GM18505 (cell line): Measurements from ENCODE around the gene RIMBP2.
"Not testable (repeated sequence)": the region's sequence is repeated elsewhere in the genome, so short reads cannot be mapped to it uniquely, and the experiment has no call there.

Source experiments
- ATAC-seq: cut with Tn5 transposase; IDR thresholded peaks from one replicate; pipeline ENCODE4 v1.9.1; 2021; ENCODE audit not compliant: unreplicated experiment
- POLR2A ChIP-seq: IDR thresholded peaks from 4 replicates; pipeline ENCODE4 v1.6.1; 2011; ENCODE audit warnings: borderline replicate concordance; ENCODE audit not compliant: insufficient read depth, insufficient read length; ENCODE audit errors: extremely low read depth

The RIMBP2 gene, protein sequence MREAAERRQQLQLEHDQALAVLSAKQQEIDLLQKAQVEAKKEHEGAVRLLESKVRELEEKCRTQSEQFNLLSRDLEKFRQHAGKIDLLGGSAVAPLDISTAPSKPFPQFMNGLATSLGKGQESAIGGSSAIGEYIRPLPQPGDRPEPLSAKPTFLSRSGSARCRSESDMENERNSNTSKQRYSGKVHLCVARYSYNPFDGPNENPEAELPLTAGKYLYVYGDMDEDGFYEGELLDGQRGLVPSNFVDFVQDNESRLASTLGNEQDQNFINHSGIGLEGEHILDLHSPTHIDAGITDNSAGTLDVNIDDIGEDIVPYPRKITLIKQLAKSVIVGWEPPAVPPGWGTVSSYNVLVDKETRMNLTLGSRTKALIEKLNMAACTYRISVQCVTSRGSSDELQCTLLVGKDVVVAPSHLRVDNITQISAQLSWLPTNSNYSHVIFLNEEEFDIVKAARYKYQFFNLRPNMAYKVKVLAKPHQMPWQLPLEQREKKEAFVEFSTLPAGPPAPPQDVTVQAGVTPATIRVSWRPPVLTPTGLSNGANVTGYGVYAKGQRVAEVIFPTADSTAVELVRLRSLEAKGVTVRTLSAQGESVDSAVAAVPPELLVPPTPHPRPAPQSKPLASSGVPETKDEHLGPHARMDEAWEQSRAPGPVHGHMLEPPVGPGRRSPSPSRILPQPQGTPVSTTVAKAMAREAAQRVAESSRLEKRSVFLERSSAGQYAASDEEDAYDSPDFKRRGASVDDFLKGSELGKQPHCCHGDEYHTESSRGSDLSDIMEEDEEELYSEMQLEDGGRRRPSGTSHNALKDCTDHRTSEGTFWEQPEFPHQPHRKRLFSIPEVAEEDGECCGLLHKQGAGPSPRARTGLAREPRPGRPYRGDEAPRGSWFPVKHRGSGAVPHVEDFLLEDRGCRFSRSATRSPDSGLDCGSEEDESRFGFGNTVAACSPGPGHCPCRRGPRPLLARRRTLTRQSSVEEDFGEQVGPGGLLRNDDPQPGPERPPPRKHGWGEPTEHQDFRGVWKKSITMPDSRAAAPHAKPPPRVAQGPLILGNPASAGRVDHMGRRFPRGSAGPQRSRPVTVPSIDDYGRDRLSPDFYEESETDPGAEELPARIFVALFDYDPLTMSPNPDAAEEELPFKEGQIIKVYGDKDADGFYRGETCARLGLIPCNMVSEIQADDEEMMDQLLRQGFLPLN (N-terminal part only)

DNA sequence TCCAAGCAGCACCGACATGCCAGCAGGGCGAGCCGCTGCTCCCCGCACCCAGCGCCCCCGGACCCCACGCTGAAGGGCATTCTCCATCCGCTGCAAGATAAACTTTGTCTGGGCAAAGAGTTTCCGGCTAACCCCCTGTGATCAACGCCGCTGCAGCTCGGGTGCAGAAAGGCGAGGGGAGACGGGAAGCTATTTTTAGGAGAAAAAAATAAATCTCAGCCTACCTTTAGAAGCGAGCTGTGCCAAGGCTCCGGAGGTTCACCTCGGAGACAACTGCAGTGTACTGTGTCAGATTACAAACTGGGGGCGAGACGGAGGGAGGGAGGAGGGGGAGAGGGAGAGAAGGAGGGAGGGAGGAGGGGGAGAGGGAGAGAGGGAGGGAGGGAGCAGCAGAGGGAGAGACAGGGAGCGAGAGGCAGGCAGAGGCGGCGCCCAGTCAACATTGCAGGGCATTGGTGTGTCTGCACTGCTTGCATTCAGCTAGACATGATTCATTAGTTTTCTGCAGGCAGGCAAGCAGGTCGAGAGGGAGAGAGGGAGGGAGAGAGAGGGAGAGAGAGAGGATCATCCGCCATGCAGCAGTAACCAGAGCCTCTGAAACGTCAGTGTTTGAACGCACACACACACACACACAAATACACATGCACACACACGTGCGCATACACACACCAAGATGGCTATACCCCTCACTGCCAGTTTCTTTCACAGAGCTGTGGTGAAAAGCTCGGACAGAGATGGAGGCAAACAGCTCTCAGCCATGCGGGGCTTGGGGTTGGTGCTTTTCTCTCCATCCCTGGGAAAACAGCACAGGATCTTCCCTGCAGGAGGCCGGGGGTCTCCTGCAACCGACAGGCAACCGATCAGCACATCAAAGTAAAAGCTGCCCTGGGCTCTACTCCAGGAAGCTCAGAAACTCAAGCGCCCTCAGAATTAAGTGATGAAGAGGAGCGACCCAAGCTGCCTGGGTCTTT is at the start of gene RIMBP2:
RIMBP2 (minus strand) TSS at position 302 of the 971 bp plus-strand sequence. CDS start 237,286 bp downstream, outside the sequence.
- ATAC-seq: no peak
- no peak for TF ChIP-seq POLR2A

DNA sequence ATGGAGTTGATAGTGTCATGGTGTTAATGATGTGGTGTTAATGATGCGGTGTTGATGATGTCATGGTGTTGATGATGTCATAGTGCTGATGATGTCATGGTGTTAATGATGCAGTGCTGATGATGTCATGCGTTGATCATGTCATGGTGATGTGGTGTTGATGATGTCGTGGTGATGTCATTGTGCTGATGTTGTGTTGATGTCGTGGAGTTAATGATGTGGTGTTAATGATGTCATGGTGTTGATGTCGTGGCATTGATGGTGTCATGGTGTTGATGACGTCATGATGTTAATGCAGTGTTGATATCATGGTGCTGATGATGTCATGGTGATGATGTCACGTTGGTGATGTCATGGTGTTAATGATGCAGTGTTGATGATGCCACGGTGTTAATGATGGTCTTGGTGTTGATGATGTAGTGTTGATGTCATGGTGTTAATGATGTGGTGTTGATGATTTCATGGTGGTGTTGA is 49.1 kb upstream of the RIMBP2 start:
- TF ChIP-seq POLR2A: no peak
- ATAC-seq: no peak

DNA sequence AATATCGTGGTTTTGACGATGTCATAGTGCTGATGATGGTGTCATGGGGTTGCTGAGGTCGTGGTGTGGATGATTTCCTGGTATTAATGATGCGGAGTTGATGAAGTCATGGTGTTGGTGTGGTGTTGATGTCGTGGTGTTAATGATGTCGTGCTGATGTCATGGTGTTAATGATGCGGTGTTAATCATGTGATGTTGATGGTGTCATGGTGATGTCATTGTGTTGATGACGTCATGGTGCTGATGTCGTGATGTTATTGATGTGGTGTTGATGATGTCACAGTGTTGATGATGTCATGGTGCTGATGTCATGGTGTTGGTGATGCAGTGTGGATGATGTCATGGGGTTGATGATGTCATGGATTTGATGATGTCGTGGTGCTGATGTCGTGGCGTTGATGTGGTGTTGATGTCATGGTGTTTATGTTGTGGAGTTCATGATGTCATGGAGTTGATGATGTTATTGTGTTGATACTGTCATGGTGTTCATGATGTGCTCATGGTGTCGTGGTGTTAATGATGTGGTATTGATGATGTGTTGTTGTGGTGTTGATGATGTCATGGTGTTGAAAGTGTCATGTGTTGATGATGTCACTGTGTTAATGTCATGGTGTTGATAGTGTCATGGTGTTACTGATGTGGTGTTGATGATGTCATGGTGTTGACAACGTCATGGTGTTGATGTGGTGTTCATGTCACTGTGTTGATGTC is 48.5 kb upstream of the RIMBP2 start:
- no peak for ATAC-seq
- no peak for TF ChIP-seq POLR2A

DNA sequence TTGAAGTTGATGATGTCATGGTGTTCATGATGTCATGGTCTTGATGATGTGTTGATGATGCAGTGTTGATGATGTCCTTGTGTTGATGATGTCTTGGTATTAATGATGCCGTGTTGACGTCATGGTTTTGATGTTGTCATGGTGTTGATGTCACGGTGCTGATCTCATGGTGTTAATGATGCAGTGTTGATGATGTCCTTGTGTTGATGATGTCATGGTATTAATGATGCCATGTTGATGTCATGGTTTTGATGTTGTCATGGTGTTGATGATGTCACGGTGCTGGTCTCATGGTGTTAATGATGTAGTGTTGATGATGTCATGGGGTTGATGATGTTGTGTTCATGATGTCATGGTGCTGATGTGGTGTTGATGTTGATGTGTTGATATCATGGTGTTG is 48.0 kb upstream of the RIMBP2 start:
- no peak for TF ChIP-seq POLR2A
- ATAC-seq: no peak

DNA sequence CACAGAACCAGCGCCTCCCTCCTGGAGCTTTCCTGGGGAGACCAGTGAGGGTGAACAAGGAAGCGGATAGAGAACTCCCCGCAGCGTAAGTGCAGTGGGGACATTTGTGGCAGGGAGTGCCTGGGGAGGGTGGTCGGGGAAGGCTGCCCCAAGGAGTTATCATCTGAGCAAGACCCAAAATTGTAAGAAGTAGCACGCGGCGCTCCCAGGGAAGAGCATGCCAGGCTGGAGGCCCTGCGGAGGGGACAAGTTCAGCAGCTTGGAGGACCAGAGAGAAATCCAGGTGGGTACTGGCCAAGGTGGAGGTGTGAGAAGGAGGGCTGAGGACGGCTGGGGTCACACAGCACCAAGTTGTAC is 46.2 kb upstream of the RIMBP2 start:
- TF ChIP-seq POLR2A: no peak
- ATAC-seq: no peak

DNA sequence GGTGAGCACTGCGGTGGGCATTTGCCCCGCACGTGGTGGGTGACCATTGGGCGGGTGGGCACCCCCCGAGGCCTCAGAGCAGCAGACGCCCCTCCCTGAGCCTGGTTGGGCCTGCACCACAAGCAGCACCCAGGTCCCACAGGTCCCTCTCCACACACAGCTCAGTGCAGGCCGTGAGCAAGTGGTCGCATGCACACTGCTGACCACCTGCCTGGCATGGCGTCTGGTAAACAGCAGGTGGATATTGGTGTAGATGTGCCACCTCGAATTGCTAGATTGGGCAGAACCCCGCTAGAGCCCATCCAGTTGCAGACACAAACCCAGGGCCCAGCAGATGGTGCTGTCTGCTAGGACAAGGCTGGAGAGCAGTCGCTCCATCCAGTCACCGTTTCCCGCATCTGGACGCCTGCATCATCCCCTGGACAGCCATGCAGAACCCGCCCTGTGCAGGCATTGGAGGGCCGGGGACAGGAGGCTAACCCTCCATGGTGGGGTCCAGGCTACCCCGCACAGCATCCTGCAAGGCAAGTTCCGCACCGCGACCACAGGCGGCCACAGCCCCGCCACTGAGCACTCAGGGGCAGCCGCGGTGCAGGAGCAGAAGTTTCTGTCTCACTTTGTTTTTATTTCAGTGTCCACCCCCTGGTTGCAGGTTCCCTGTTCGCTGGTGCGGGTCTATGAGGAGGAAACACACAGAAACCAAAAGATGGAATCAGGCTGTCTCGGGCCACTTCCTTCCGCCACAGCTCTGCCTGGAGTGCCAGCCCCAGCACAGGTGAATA is 45.6 kb upstream of the RIMBP2 start:
- no peak for TF ChIP-seq POLR2A
- no peak for ATAC-seq

DNA sequence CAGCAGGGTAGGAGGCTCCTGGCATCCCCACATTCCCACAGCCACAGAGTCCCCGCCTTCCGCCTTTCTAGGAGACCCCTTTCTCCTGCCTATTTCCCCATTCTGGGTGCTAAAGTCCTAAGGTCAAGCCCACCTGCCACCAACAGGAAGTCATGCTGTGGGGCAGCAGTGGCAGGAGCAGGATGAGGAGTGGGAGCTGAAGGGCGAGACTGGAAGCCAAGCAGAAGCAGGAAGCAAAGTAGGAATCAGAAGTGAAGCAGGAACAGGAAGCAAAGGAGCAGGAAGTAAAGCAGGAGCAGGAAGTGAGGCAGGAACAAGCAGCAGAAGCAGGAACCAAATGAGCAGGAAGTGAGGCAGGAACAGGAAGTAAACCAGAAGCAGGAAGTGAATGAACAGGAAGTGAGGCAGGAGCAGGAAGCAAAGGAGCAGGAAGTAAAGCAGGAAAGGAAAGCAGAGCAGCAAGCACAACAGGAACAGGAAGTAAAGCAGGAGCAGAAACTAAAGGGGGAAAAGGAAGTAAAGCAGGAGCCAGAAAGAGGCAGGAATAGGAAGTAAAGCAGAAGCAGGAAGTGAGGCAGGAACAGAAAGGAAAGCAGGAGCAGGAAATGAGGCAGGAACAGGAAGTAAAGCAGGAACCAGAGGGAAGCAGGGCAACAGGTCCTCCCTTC is 38.3 kb upstream of the RIMBP2 start:
- no peak for TF ChIP-seq POLR2A
- ATAC-seq: no peak

DNA sequence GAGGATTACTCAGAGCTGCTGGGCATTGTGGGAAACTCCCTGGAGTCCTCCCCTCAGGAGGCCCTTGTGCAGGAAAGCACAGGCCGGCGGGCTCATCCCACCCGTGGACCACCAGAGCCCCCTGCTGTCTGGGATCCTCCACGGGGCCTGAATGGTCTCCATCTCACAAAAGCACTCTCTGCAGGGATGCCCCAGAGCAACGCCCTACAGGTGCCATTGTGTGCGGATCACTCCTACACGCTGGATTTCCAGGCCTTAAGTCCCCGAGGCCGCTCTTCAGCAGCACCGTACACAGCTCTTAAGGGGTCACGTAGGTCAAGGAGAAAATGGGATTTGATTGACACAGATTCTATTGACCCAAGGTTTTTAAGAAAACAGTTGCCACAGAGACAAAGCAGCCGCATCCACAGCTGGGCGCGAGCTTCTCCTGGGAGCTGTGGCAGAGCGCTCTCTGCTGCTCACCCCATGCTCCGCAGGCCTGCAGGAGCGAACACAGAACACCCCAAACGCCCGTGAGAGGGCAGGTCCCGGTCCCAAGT is 36.7 kb upstream of the RIMBP2 start:
- ATAC-seq: no peak
- no peak for TF ChIP-seq POLR2A

DNA sequence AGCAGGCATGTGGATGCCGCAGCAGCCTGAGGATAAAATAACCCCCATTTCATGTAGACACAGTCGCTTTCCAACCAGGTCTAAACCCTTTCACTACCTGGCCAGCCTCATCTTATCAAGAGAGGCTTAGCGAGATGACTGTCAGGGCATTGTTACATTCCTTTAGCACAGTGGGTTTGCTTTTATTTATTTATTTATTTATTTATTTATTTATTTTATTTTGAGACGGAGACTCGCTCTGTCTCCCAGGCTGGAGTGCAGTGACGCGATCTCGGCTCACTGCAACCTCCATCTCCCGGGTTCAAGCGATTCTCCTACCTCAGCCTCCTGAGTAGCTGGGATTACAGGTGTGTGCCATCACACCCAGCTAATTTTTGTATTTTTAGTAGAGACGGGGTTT is 35.9 kb upstream of the RIMBP2 start:
- not testable (repeated sequence) for ATAC-seq

DNA sequence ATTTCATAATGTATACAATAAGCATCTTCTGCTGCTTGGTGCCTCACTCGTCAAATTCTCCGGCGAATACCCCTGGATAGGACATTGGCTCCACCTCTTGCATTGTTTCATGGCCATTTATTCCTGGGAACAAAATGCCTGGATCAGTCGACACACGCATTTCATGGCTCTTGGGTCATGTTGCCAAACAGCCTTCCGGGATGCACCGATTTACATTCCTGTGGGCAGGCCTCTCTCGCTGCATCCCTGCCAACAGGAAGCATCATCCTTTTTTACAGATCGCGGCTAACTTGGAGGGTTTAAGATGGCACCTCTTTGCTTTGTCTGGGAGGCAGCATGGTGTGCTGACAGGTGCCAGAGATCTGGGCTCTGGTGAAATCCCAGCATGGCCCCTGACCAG is 32.7 kb upstream of the RIMBP2 start:
- TF ChIP-seq POLR2A: no peak

More for the DNA sequence above, 32.7 kb upstream of the RIMBP2 start:
- ATAC-seq: no peak
